ENCODE results near the gene OXLD1.

The OXLD1 gene

DNA sequence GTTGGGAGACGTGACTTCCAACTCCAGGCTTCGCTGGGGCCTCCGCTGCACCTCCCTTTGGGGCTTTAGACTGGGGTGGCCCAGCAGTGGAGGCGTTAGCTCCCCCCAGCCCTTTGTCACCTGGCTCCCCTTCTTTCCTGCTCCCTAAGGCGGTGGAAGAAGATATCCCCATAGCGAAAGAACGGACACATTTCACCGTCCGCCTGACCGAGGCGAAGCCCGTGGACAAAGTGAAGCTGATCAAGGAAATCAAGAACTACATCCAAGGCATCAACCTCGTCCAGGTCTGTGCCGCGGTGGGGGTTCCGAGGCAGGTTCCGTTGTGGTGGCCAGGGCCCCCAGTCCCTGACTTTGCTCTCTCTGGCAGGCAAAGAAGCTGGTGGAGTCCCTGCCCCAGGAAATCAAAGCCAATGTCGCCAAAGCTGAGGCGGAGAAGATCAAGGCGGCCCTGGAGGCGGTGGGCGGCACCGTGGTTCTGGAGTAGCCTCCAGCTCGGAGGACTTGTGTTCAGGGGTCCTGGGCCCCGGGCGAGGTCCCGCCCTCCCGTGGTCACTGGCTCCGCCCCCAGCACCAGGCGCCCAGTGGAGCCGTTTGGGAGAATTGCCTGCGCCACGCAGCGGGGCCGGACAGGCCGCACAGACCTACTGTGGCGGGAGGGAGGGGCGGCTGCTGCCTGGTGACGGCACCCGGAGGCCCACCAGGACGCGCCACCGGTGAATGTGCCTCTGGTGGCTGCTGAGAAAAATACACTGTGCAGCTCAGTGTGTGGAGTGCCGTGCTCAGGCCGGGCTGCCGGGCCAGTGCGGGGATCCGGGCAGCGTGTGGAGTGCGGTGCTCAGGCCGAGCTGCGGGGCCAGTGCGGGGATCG, 40.6 kb upstream of the OXLD1 start:
- no peak for DNase-seq (ENCODE audit: low spot score)
- in situ Hi-C loops (cut with MboI; ENCODE audit: low pct_unique_long_range_greater_than_20kb, low sequenced_read_pairs, unreplicated experiment): no loop called here
- TF ChIP-seq, protein P1, sequence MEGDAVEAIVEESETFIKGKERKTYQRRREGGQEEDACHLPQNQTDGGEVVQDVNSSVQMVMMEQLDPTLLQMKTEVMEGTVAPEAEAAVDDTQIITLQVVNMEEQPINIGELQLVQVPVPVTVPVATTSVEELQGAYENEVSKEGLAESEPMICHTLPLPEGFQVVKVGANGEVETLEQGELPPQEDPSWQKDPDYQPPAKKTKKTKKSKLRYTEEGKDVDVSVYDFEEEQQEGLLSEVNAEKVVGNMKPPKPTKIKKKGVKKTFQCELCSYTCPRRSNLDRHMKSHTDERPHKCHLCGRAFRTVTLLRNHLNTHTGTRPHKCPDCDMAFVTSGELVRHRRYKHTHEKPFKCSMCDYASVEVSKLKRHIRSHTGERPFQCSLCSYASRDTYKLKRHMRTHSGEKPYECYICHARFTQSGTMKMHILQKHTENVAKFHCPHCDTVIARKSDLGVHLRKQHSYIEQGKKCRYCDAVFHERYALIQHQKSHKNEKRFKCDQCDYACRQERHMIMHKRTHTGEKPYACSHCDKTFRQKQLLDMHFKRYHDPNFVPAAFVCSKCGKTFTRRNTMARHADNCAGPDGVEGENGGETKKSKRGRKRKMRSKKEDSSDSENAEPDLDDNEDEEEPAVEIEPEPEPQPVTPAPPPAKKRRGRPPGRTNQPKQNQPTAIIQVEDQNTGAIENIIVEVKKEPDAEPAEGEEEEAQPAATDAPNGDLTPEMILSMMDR (IDR thresholded peaks at IDR 0.05; ENCODE audit: extremely low read depth, insufficient read depth, missing control alignments): no peak

DNA sequence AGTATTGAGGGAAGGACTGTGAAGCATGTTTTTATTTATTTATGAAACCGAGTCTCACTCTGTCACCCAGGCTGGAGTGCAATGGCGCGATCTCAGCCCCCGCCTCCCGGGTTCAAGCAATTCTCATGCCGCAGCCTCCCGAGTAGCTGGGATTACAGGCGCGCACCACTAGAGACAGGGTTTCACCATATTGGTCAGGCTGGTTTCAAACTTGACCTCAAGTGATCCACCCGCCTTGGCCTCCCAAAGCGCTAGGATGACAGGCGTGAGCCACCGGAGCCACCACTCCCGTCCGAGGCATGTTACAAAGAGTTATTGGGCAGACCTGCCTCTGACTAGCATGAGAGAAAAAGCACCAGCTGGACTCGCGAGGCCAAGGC, 39.8 kb upstream of the OXLD1 start:
- in situ Hi-C loops (cut with MboI; ENCODE audit: low pct_unique_long_range_greater_than_20kb, low sequenced_read_pairs, unreplicated experiment): no loop called here
- TF ChIP-seq, protein P1 (IDR thresholded peaks at IDR 0.05; ENCODE audit: extremely low read depth, insufficient read depth, missing control alignments): no peak
- no peak for DNase-seq (ENCODE audit: low spot score)

DNA sequence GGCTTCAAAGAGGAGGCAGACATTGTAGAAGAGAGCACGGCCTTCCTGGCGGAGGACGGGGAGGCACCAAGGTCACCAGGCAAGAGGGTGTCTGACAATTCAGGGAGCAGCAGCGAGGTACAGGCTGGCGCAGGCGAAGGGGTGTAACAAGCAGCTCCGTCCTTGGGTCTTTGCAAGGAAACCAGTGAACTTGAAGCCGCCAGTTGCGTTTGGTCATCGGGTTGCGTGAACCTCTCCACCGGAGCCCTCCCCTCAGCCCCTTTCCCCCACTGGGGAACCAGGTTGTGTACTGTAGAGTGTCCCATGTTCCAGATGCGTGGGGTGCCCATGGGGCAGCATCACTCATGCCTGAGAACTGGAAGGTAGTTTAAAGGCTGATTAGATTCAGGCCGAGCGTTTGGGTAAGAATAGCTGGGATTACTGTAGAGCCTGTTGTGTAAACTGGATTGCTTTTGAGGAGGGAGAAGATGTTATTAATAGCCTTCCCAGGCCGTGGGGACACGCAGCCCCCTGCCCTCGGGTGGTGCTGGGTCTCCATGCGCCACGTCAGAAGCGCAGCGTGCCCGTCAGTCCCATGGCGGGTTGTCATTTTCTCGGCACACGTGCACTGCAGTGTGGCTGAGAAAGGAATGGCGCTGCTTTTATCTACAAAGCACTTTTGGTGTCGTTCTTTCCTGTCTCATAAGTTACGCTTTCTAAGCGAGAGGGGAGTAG, 39.3 kb upstream of the OXLD1 start:
- TF ChIP-seq, protein P1 (IDR thresholded peaks at IDR 0.05; ENCODE audit: extremely low read depth, insufficient read depth, missing control alignments): no peak
- in situ Hi-C loops (cut with MboI; ENCODE audit: low pct_unique_long_range_greater_than_20kb, low sequenced_read_pairs, unreplicated experiment): no loop called here
- DNase-seq (ENCODE audit: low spot score): no peak

DNA sequence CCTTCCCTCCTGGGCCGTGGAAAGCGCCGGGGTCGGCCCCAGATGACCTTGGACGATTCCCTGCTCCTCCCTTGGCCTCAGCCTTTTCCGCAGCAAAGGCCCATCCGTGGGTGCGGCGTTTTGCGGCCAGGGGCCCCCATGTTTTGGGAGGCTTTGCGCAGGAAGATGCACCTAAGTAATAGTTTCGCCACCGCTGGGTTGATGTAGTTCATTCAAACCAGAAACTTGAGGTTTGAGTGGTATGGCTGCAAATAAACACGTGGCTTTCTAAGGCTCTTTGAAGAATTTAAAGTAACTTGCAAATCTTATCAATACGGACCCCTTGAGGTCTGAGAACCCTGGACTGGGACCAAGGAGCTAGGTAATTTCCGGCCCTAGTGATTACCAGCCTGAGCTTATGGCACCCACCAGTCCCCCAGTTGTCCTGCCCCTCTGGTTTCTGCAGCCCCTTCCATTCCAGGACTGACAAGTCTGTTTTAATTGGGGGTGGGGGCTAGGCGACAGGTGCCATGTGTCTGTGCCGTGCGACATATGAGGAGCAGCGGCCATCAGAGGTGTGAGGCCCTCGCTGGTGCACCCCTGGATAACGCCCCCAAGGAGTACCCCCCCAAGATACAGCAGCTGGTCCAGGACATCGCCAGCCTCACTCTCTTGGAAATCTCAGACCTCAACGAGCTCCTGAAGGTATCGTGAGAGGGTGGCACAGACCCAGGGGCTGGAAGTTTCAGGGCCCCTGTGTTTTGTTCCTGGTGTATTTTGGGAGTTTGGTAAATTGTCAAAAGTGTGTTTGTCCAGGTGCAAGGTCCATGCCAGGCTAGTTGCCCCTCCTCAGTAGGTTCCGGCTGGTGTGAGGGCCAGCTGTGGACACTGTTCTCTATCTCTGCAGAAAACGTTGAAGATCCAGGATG, 37.6 kb upstream of the OXLD1 start:
- in situ Hi-C loops (cut with MboI; ENCODE audit: low pct_unique_long_range_greater_than_20kb, low sequenced_read_pairs, unreplicated experiment): no loop called here
- no peak for DNase-seq (ENCODE audit: low spot score)
- TF ChIP-seq, protein P1 (IDR thresholded peaks at IDR 0.05; ENCODE audit: extremely low read depth, insufficient read depth, missing control alignments): no peak

DNA sequence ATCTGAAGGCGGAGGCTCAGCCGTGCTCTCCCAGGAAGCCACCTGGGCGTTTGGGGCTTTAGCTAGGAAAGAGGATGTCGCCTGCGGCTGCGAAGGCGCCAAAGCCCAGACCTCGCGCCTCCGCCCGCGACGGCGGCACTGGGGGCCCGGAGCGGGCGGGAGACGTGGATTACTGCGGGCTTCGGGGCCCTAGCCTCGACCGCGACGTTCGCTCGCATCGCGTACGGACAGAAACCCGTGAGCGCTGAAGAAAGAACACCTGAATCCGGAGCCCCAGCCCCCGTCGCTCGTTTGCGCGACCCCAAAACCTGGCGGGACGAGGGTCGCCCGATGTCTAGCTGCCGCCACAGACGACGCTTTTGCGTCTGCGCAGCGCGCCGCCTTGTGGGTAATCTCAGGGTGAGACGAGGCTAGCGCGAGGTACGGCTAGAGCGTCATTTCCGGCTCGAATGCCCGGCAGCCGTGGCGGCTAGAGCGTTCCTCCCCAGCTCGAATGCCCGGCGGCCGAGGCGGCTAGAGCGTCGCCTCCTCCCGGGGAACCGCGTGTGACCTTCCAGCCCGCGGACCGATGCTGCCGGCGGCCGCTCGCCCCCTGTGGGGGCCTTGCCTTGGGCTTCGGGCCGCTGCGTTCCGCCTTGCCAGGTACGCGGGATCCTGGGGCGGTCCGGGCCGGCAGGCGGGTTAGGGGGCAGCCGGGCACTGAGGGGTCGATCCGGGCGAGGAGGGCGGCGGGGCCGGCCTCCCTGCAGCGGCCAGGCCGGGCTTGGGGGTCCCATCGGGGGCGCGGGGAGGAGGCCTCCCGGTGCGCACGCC, 36.7 kb upstream of the OXLD1 start, which contains the start of gene MRPL12:
MRPL12 (plus strand) TSS at position 434 of the 813 bp plus-strand sequence; CDS start at position 569, 135 bp downstream.
- in situ Hi-C loops (cut with MboI; ENCODE audit: low pct_unique_long_range_greater_than_20kb, low sequenced_read_pairs, unreplicated experiment): no loop called here
- TF ChIP-seq, protein P1 (IDR thresholded peaks at IDR 0.05; ENCODE audit: extremely low read depth, insufficient read depth, missing control alignments): no peak
- peak; percentile 99 for DNase-seq (ENCODE audit: low spot score)
